ENCODE results near the gene ADGRG6.

Gene ADGRG6

DNA sequence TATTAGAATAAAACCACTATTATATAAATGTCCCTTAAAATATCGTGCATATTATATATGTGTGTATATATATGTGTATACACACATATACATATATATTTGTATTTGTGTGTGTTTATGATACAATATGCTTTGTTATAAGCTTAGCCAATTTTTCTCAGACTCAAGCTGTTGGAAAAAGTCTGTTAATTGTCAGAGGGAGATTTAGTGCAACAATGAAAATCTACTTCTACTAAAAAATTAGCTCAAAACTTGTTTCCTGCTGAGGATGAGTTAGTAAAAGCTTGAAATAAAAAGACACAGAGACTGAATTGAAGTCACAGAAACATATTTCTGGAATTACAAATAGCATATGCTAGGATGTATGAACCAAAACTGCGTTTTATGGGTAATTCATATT is 79.4 kb downstream of the ADGRG6 start:
- no peak for TF ChIP-seq FOXP2 (optimal IDR thresholded peaks at IDR 0.05; ENCODE audit: borderline replicate concordance, extremely low read depth, extremely low read length, insufficient read depth)
- no peak for TF ChIP-seq REST (IDR thresholded peaks at IDR 0.05; ENCODE audit: insufficient read depth in 1 of 2, low read depth in 2 of 2, low read length in 2 of 2)

GRCh38 chr6:142381845-142382378 is 80.1 kb downstream of the ADGRG6 start:
- no peak for TF ChIP-seq TAF1 (IDR thresholded peaks at IDR 0.05; ENCODE audit: borderline replicate concordance, insufficient read depth, low read length)
- no peak for TF ChIP-seq SIN3A (IDR thresholded peaks at IDR 0.05; ENCODE audit: borderline replicate concordance, insufficient read depth, low read length)

DNA sequence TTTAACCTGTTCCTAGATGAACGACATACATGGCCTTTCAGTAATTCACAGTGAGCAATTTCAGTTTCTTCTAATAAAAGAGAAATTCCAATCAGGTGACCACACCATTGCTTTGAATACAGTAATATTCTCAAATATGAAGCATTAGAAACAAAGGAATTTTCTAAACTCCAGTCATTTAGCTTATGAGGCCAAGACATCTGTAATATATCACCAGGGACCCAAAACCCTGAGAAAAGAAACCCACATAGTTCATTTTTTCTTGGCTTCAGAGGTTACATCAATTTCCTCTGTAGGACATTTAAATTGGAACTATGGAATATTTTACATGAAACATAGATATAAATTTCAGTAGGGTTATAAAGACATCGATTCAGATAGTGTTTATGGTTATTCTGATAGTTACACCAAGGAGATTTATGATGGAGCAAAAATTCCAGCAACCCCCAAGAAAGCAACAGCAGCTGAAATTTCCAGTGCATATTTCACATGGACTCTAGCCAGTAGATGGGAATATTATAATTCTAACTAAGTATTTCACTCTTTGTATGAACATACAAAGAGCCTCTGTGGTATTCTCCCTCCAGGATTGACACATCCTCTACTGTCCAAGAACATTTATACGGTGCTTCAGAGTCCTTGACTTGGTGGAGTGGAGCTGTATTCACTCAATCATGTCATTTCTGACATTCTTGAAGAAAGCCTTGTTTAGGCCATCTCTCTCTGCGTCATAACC is 82.9 kb downstream of the ADGRG6 start:
- no peak for TF ChIP-seq SIN3A (IDR thresholded peaks at IDR 0.05; ENCODE audit: borderline replicate concordance, insufficient read depth, low read length)
- TF ChIP-seq TAF1 (IDR thresholded peaks at IDR 0.05; ENCODE audit: borderline replicate concordance, insufficient read depth, low read length), result no peak
- TF ChIP-seq REST (IDR thresholded peaks at IDR 0.05; ENCODE audit: insufficient read depth in 1 of 2, low read depth in 2 of 2, low read length in 2 of 2), result no peak
- no peak for TF ChIP-seq FOXP2 (optimal IDR thresholded peaks at IDR 0.05; ENCODE audit: borderline replicate concordance, extremely low read depth, extremely low read length, insufficient read depth)
- no peak for TF ChIP-seq POLR2AphosphoS5 (IDR thresholded peaks at IDR 0.05; ENCODE audit: low read depth, low read length)

DNA sequence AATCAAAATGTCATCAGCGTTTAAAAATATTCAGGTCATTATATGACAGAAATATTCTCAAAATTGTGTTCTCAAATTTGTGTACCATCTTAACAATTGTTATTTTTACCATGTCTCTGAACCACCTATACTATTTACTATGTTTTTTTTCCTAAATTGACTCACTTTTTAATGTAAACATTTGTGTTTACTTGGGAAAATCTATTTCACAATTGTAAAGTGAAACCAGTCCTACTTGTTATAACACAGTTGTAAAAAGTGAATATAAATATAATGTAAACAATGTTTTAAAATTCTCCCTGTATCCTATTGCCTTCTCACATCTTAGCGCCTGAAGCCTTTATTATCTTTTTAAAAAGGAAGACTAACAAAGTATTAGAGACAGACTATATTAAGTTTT is 83.5 kb downstream of the ADGRG6 start:
- TF ChIP-seq REST (IDR thresholded peaks at IDR 0.05; ENCODE audit: insufficient read depth in 1 of 2, low read depth in 2 of 2, low read length in 2 of 2) (no peak), POLR2AphosphoS5 (IDR thresholded peaks at IDR 0.05; ENCODE audit: low read depth, low read length) (no peak), TAF1 (IDR thresholded peaks at IDR 0.05; ENCODE audit: borderline replicate concordance, insufficient read depth, low read length) (no peak), FOXP2 (optimal IDR thresholded peaks at IDR 0.05; ENCODE audit: borderline replicate concordance, extremely low read depth, extremely low read length, insufficient read depth) (no peak), SIN3A (IDR thresholded peaks at IDR 0.05; ENCODE audit: borderline replicate concordance, insufficient read depth, low read length) (no peak)

GRCh38 chr6:142386657-142387056 is 84.8 kb downstream of the ADGRG6 start:
- no peak for TF ChIP-seq FOXP2 (optimal IDR thresholded peaks at IDR 0.05; ENCODE audit: borderline replicate concordance, extremely low read depth, extremely low read length, insufficient read depth)
- no peak for TF ChIP-seq REST (IDR thresholded peaks at IDR 0.05; ENCODE audit: insufficient read depth in 1 of 2, low read depth in 2 of 2, low read length in 2 of 2)
- no peak for TF ChIP-seq SIN3A (IDR thresholded peaks at IDR 0.05; ENCODE audit: borderline replicate concordance, insufficient read depth, low read length)
- TF ChIP-seq POLR2AphosphoS5 (IDR thresholded peaks at IDR 0.05; ENCODE audit: low read depth, low read length), result no peak
- TF ChIP-seq TAF1 (IDR thresholded peaks at IDR 0.05; ENCODE audit: borderline replicate concordance, insufficient read depth, low read length), result no peak
